Loucy (cell line): Measurements from ENCODE around the gene TSFM.

Experiments used
- H2AFZ ChIP-seq: fragments of 200-600 bp; sonication (generic); 2 replicates; pipeline ENCODE4 v1.6.0; 2016; ENCODE audit warnings: antibody characterized with exemption, mild to moderate bottlenecking, low read length, moderate library complexity
- H3F3A ChIP-seq: fragments of 200-600 bp; 2 replicates; pipeline ENCODE4 v1.6.0; 2016; ENCODE audit warnings: antibody characterized with exemption, low read depth, mild to moderate bottlenecking
- H3K27me3 ChIP-seq: fragments of 200-600 bp; sonication (generic); 2 replicates; pipeline ENCODE4 v1.6.1; 2014; ENCODE audit warnings: low read length, mild to moderate bottlenecking; ENCODE audit not compliant: insufficient read depth, poor library complexity, severe bottlenecking
- H3K36me3 ChIP-seq: fragments of 200-600 bp; sonication (generic); 2 replicates; pipeline ENCODE4 v1.6.1; 2016; ENCODE audit warnings: low read length; ENCODE audit not compliant: insufficient read depth
- H3K4me1 ChIP-seq: fragments of 200-600 bp; sonication (generic); 2 replicates; pipeline ENCODE4 v1.5.1; 2014; ENCODE audit warnings: low read length, mild to moderate bottlenecking; ENCODE audit not compliant: insufficient read depth, poor library complexity, severe bottlenecking
- H3K4me2 ChIP-seq: fragments of 200-600 bp; sonication (generic); 2 replicates; pipeline ENCODE4 v1.6.0; 2014; ENCODE audit warnings: antibody characterized with exemption, low read length, low read depth, mild to moderate bottlenecking; ENCODE audit not compliant: poor library complexity, severe bottlenecking
- H3K4me3 ChIP-seq: fragments of 200-600 bp; sonication (generic); 2 replicates; pipeline ENCODE4 v1.5.1; 2014; ENCODE audit warnings: low read length, mild to moderate bottlenecking, mixed read lengths; ENCODE audit not compliant: poor library complexity, severe bottlenecking
- H3K79me2 ChIP-seq: fragments of 200-600 bp; sonication (generic); 2 replicates; pipeline ENCODE4 v1.6.1; 2014; ENCODE audit warnings: low read length; ENCODE audit not compliant: insufficient read depth
- H3K9ac ChIP-seq: fragments of 200-600 bp; sonication (generic); 2 replicates; pipeline ENCODE4 v1.6.0; 2014; ENCODE audit warnings: mild to moderate bottlenecking, low read depth, low read length, moderate library complexity; ENCODE audit not compliant: poor library complexity, severe bottlenecking
- H3K9me2 ChIP-seq: fragments of 200-600 bp; sonication (generic); replicated peaks from 2 replicates; pipeline ENCODE4 v1.6.1; 2016; ENCODE audit warnings: low read depth, low read length, mixed read lengths
- H3K9me3 ChIP-seq: fragments of 200-600 bp; sonication (generic); 2 replicates; pipeline ENCODE4 v1.6.1; 2014; ENCODE audit warnings: mild to moderate bottlenecking, antibody characterized with exemption, low read length, low read depth; ENCODE audit not compliant: insufficient read depth
- H4K20me1 ChIP-seq: fragments of 200-600 bp; sonication (generic); 2 replicates; pipeline ENCODE4 v1.6.0; 2014; ENCODE audit warnings: antibody characterized with exemption, low read length, mild to moderate bottlenecking; ENCODE audit not compliant: insufficient read depth, poor library complexity, severe bottlenecking
- EZH2phosphoT487 ChIP-seq: fragments of 200-600 bp; IDR thresholded peaks from 2 replicates; pipeline ENCODE4 v1.6.1; 2018; ENCODE audit warnings: antibody characterized with exemption, mild to moderate bottlenecking, moderate library complexity, borderline replicate concordance
- TF ChIP-seq, protein P1 (sequence below): fragments of 200-600 bp; sonication (generic); conservative IDR thresholded peaks from 2 replicates; pipeline ENCODE4 v1.5.1; 2014; ENCODE audit warnings: mild to moderate bottlenecking, antibody characterized with exemption, low read length

TSFM gene

DNA sequence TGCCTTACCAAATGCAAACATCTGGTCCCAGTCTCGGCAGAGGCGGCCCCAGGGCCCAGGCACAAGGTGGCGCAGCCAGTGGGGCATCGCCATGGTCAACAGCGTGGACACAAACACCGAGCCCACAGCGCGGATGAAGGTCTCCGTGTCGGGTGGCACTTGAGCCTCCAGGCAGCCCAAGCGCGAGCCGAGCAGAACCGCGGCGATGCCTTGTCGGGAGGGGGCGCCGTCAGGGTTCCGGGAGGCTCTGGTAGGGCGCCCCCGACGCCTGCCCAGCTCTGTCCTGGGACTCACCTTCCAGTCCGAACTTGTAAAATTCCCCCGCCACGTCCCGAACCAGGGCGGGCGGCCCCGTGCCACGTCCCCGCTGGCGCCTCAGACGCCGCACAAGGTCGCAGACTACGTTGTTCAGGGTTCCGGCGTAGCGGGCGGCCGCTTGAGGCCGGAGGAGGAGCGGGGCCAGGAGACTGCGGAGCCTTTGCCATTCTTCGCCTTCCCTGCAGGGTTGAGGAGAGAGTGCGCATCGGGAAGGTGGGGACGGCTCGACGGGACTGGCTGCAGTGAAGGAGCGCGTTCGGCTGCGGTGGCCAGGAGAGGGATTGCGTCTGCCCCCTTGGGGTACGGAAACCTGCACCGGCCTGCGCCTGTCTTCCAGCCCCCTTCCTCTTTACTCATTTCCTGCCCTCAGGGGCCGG lies 17.4 kb upstream of the TSFM start:
- Histone ChIP-seq H3K36me3 (no peaks in the 10 kb centered on the region), H3K9ac (no peak overlapping the region), H3K4me1 (no peaks in the 10 kb centered on the region), H2AFZ (no peak overlapping the region), H4K20me1 (peaks cover 7% of the 10 kb centered on the region), H3F3A (no peaks in the 10 kb centered on the region), H3K79me2 (no peaks in the 10 kb centered on the region), H3K9me3 (no peaks in the 10 kb centered on the region), H3K4me3 (no peak overlapping the region), H3K9me2 (no peaks in the 10 kb centered on the region), H3K27me3 (no peaks in the 10 kb centered on the region), H3K4me2 (no peak overlapping the region)
- TF ChIP-seq, protein P1, sequence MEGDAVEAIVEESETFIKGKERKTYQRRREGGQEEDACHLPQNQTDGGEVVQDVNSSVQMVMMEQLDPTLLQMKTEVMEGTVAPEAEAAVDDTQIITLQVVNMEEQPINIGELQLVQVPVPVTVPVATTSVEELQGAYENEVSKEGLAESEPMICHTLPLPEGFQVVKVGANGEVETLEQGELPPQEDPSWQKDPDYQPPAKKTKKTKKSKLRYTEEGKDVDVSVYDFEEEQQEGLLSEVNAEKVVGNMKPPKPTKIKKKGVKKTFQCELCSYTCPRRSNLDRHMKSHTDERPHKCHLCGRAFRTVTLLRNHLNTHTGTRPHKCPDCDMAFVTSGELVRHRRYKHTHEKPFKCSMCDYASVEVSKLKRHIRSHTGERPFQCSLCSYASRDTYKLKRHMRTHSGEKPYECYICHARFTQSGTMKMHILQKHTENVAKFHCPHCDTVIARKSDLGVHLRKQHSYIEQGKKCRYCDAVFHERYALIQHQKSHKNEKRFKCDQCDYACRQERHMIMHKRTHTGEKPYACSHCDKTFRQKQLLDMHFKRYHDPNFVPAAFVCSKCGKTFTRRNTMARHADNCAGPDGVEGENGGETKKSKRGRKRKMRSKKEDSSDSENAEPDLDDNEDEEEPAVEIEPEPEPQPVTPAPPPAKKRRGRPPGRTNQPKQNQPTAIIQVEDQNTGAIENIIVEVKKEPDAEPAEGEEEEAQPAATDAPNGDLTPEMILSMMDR = no peak

GRCh38 chr12:57765698-57766463 lies 16.7 kb upstream of the TSFM start:
- Histone ChIP-seq H3K4me1 (peaks cover 4% of the 10 kb centered on the region), H3F3A (no peaks in the 10 kb centered on the region), H3K36me3 (no peaks in the 10 kb centered on the region), H4K20me1 (peaks cover under 1% of the 10 kb centered on the region), H3K4me3 (no peak overlapping the region), H2AFZ (no peak overlapping the region), H3K79me2 (peaks cover 5% of the 10 kb centered on the region), H3K9ac (no peak overlapping the region), H3K4me2 (no peak overlapping the region), H3K9me2 (no peaks in the 10 kb centered on the region), H3K9me3 (no peaks in the 10 kb centered on the region), H3K27me3 (no peaks in the 10 kb centered on the region)
- TF ChIP-seq, protein P1 = no peak
- no peak for TF ChIP-seq EZH2phosphoT487

DNA sequence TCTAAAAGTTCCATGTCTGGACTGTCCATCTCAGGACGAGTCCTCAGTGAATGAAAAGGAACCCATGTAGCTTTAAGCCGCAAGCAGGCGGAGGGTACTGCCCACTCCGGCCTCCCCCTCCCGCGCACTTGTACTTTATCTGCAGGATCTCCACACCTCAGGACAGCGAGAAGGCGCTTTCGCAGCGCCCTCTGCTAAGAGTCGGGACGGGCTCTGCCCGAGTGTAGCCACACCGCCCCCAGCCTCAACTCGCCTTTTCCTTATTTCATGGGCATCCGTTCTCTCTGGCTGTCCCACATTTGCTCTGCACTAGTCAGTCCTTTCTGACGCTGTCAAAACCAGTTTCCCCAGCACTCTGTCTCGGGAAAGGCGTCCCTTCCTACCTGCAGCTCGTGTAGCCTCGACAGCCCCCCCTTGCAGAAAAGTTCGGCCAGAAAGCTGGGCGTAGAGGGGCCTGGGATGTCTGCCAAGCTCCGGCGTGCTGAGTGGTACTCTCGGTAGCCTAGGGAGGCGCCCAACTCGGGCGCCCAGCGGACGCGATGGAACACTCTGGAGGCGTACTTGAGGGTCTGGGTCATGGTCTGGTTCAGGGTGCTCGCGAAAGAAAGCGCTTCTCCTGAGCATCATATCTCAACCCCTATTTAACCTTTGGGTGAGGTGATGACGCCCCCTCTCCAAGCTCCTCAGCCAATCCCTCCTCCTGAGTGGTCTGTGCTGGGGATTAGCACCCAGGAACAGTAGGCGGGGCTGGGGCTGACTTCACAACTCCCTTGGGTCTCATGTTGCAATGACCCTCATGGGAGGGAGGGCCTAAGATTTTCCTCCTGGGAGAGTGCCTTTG lies 15.9 kb upstream of the TSFM start, which contains the start of gene CYP27B1:
Gene CYP27B1 (minus strand): TSS at position 615 of the 841 bp plus-strand sequence. CDS start 37 bp downstream, at position 578.
- Histone ChIP-seq H3K36me3 (no peaks in the 10 kb centered on the region), H3K9me3 (no peaks in the 10 kb centered on the region), H3K4me1 (peaks cover 11% of the 10 kb centered on the region), H2AFZ (no peak within 1 kb of the TSS), H4K20me1 (no peaks in the 10 kb centered on the region), H3K4me2 (no peak within 1 kb of the TSS), H3K9me2 (no peaks in the 10 kb centered on the region), H3K27me3 (no peaks in the 10 kb centered on the region), H3K79me2 (peaks cover 11% of the 10 kb centered on the region), H3F3A (no peaks in the 10 kb centered on the region), H3K4me3 (no peak within 1 kb of the TSS), H3K9ac (no peak within 1 kb of the TSS)
- TF ChIP-seq EZH2phosphoT487 = no peak
- TF ChIP-seq, protein P1 = no peak
